DMS53 treated with DMSO at 0.1 percent for 48 hours (cell line): ENCODE measurements around the gene PGM3.

Experiments
- DNase-seq: peaks from one replicate; lab custom pipeline; 2025; ENCODE audit not compliant: unreplicated experiment; lab: John Stamatoyannopoulos, UW

PGM3 gene

DNA sequence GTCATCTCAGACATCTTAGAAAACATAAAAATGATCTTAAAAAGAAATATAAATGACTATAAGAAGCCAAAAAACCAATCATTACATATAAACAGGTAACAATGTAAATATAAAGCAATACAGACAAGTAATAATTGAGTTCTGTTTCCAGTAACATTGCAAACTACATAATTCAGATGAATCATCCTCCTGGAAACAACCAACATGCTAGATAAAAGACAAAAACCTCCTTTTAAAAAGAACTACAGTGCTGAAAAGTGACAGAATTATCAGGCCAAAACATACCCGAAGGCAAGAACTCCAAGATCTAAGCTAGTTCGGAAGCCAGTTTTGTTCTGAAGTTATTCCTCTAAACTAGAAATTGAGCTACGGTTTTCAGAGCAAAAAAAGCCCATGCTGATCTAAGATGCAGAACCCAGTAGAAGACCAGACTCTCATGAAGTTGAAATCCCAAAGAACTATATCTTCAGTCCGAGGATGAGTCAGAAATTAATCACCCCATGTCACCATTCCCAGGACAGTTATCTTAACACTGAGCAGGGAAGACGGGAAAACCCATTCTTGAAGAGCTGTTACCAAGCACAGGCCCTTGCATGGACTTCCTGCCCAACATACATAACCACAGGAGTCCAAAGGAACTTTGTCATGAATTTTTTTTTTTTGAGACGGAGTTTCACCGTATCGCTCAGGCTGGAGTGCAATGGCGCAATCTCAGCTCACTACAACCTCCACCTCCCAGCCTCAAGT lies 9.8 kb downstream of the PGM3 start:
- DNase-seq = no peak

DNA sequence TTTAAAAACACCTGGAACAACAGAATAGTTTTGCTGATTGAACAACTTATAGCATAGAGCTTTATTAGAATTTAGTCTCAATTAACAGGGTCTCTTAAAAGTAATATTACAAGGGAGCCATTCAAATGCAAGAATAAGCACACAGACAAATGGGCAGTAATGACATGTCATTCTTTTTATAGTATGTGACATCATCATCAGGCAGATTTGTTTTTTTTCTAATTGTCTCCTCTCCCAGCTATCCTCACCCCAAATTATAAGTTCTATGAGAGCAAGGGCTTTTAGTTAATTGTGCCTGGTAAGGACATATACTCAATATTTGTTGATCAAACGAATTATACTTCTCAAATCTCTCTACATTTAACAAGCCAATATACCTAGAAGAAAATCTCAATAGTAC lies 11.0 kb downstream of the PGM3 start:
- DNase-seq = no peak

DNA sequence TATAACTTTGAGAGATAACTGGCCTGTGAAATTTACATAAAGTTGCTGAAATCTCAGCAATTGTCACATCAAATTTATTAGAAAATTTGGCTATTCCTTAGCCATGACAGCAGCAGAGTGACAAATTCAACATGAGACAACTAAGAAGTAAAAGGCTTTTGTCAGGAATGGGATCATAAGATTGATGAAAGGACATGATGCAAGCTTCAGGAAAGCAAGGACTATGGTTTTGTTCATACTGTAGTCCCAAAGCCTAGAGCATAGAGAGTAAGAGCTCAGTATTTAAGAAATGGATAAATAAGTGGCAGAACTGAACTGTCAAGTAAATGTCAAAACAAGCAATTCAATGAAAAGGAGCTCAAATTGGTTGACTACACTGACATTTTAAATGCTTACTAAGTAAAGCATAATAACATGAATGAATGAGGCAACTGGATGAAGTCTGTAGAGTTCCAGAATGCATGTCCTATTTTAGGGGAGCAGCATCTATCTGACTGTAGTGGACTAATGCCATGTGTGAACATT lies 12.6 kb downstream of the PGM3 start:
- no peak for DNase-seq

DNA sequence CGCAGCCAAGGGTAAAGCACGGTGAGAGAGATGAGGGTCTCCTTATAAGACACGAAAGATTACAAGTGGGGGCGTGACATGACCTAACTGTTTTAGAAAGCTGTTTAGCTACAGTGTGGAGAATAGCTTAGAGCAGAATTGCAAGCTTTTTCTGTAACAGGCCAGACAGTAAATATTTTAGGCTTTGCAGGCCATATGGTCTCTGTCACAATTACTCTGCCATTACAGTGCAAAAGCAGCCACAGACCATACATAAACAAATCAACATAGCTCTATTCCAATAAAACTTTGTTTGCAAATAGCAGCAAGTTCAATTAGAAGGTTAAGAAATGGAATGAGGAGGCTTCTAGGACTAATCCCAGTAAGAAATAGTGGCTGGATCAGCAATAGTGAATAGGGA lies 16.8 kb downstream of the PGM3 start:
- DNase-seq = no peak

DNA sequence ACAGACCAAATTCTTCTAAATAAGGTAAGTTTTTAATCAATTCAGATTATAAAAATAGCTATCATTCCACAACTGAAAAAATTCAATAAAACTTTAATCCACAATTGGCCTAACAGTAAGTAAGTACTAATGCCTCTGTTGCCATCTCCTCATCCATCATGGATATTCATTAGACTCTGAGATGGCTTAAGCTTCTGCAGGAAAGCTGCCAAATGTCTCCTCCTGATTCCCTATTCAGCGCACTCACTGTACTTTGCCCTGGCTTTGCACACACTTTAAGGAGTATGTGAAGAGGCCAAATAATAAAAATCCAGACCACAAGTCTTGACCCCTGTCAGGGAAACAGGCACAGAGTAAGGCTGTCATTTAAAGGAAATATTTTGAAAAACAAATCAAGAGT lies 23.6 kb downstream of the PGM3 start:
- no peak for DNase-seq

DNA sequence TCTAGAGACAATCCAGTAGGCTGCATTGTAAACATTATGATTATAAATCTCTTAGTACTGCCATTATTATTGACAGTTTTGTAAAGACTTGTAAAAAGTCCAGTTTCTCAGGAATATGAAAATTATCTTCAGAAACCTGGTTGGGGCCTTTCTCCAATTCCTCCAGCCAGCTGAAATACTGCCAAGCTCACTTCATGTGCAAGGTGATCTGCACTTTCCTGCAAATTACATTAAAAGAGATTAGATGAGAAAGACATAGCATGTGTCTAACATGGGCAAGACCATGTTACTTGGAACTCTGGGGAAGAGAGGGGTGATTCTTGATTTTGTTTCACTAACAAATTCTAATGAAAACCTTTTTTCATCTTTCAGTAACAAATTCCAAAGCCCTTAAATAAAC lies 24.0 kb downstream of the PGM3 start:
- no peak for DNase-seq

DNA sequence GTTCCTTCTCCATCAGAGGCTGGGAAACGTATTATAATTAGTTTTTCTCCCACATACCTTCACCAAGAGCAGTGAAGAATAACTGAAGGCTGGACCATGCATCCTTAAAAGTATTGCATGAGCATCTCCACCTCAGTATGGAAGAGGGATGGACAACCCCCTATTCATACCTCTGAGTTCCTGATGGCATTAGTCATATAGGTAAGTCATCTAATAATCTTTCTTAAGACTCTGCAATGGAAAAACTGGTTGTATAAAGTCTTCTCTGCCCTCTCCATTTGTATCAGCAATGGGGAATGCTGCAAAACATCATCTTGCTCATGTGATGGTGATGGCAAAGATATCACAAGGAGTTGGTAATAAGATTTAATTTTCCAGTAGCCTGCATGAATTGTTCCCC lies 24.5 kb downstream of the PGM3 start:
- DNase-seq = no peak

DNA sequence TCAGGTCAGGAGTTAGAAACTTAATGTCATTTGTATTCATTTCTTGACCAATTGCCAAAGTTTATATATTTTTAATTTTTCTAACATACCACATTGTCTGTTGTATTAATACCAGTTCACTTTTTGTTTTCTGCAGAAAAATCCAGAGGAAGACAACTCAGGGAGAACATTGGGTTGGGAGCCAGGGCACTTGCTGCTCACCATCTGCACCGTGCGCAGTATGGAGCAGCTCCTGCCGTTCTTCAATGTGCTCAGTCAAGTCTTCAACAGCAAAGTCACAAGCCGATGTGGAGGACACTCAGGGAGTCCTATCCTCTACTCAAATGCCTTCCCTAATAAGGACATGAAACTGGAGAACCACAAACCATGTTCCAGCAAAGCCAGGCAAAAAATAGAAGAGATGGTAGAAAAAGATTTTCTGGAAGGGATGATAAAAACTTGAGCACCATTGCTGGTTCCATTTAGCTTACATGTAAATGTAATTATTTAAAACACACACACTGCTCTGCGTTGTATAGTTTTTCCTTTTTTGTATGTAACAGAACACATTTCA lies 25.3 kb downstream of the PGM3 start:
- no peak for DNase-seq

DNA sequence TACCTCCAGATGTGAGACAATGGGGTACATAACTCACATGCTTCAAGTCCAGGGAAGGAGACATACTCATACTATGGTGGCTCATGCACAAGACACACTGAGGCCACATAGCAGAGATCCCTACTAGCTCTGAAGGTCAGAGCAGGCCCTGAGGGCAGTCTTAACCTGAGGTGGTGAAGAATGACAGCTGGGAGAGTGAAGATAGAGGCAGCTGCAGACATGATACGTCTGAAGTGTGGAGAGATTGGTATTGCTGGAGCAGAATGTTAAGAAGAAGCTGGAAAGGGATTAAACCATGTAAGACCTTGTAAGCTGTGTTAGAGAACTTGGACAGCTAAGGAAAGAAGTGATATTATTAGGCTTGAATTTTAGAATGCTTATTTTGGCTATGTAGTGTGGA lies 32.9 kb downstream of the PGM3 start:
- no peak for DNase-seq

DNA sequence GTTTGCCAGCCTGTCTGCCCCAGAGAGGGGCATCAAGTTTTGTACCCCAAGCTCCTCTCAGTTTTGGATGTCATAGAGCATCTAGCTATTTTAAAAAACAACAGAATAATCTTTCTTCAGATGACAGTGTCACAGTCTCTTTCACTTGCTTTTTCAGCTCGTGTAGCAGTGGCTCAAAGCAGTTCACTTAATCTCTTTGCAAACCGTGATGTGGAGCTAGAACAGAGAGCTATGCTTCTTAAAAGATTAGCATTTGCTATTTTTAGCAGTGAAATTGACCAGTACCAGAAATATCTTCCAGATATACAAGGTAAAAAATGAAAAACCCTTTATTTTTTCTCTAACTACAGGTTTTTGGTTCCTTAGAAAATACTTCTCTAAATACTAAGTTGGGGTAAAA lies 37.3 kb downstream of the PGM3 start:
- DNase-seq = no peak

DNA sequence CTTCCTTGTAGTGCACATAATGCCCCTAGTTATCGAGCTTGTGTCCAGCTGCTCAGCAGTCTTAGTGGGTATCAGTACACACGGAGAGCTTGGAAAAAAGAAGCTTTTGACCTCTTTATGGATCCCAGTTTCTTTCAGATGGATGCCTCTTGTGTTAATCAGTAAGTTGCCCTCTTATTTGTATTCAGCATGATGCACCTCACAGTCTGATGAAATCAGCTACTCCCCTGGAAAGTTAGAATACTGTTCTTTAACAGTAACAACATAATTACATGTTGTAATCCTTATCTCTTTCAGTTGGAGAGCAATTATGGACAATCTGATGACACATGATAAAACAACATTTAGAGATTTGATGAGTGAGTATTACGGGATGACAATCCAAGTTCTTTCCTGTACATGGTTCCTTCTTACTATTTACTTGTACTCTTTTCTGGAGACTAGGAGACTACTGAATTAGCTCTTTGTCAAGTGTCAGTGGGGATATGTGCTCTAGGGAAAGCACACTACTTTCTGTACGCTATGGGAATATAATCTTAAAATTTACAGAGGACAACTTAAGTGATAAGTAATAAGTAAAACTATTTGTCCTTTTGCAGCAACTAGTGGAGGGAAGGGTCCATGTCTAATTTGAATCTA lies 39.1 kb downstream of the PGM3 start:
- no peak for DNase-seq

DNA sequence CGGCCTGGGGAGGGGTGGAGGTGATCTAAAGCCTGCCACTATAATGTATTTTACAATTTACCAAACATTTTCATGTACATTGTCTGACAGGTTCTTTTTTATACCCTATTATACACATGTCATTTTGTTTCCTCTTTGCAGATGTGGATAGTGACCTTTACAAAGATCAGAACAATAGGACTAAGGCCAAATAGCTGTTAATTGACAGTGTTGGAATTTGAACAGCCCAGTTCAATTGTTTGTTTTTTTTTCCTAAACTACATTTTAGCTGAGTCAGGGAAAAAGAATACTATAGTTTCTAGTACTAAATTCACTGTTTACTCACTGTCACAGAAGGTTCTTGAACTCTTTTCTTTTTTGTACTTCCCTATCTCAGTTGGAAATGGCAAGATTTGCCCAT lies 40.2 kb downstream of the PGM3 start:
- no peak for DNase-seq

DNA sequence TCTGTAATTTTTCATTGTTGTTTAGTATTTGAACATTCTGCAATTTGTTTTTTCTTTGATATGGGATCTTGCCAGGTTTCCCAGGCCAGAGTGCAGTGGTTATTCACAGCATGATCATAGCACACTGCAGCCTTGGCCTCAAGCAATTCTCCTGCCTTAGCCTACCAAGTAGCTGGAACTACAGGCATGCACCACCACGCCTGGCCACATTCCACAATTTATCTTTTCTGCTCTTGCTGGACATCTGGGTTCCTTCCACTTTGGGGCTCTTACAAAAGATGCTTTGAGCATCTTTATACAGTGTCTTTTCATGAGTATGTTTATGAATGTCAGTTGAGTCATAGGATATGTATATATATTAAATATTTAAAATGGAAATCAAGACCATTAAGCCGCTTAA lies 42.0 kb downstream of the PGM3 start:
- no peak for DNase-seq

DNA sequence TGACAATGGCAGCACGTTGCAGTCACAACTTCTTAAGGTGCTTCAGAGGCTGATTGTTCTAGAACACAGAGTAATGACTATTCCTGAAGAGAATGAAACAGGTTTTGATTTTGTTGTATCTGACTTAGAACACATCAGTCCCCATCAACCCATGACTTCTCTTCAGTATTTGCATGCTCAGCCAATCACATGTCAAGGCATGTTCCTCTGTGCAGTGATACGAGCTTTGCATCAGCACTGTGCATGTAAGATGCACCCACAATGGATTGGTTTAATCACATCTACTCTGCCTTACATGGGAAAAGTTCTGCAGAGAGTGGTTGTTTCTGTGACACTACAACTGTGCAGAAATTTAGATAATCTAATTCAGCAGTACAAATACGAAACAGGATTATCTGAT lies 54.3 kb downstream of the PGM3 start:
- no peak for DNase-seq

DNA sequence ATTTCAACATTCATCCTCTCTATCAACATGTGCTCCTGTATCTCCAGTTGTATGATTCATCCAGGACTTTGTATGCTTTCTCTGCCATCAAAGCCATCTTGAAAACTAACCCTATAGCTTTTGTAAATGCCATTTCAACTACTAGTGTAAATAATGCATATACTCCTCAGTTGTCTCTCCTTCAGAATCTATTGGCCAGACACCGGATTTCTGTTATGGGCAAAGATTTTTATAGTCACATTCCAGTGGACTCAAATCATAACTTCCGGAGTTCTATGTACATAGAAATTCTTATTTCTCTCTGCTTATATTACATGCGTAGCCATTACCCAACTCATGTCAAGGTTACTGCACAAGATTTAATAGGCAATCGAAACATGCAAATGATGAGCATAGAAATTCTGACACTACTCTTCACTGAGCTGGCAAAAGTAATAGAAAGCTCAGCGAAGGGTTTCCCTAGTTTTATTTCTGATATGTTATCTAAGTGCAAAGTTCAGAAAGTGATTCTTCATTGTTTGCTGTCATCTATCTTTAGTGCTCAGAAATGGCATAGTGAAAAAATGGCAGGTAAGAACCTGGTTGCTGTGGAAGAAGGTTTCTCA lies 54.8 kb downstream of the PGM3 start:
- DNase-seq = no peak

DNA sequence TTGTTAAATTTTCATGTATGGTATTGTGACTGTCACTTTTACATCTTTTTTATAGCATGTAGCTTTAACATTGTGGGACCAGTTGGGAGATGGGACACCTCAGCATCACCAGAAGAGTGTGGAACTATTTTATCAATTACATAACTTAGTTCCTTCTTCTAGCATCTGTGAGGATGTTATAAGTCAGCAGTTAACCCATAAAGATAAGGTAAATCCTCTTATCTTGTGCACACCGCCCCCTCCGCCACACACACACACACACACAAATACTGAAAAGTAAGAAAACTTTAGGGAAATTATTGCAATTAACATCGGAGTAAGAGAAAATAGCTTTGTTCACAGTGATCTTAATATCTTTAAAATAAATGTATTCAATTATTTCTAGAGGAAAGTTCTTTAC lies 60.9 kb downstream of the PGM3 start:
- no peak for DNase-seq

DNA sequence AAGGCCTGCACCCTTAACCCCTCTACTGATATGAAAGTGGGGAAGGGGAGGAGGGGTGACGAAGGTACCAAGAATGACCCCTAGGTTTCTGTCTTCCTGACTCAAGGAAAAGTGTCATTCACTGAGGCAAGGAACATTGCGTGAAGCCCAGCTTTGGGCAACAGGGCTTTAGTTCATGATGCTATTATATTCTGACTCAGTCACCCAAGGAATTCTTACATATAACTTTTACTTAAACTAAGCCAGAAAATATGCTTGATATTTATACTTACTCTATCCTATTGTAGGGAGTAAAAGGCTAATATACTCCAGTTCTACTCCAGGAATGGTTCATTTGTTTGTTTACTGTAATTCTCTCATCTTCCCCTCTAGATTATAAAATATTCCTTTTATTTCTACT lies 65.1 kb downstream of the PGM3 start:
- no peak for DNase-seq

DNA sequence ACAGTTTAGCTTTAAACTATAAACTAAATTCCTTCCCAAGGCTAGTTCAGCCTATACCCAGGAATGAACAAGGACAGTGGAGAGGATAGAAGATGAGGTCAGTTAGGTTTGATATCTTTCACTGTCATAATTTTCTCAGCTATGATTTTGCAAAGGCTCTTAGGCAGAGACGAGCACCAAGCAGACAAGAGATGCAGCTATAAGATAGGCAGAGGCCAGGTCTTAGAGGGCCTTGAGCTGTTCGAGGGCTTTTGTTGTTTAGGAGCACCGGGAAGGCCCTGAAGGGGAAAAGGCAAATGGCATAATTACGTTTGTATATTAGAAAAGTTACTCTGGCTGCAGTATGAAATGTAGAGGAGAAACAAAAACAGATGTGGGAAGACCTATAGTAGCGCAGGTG lies 65.8 kb downstream of the PGM3 start:
- DNase-seq = no peak

DNA sequence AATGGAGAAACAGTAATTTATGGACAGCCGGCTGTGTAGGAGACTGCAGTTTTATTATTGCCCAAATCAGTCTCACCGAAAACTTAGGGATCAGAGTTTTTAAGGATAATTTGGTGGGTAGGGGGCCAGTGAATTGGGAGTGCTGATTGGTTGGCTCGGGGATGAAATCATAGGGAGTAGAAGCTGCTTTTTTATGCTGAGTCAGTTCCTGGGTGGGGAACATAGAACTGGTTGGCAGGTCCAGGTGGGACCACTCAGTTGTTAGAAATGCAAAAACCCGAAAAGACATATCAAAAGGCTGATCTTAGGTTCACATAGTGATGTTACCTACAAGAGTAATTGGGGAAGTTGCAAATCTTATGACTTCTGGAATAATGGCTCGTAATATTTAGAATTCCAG lies 66.3 kb downstream of the PGM3 start:
- no peak for DNase-seq

DNA sequence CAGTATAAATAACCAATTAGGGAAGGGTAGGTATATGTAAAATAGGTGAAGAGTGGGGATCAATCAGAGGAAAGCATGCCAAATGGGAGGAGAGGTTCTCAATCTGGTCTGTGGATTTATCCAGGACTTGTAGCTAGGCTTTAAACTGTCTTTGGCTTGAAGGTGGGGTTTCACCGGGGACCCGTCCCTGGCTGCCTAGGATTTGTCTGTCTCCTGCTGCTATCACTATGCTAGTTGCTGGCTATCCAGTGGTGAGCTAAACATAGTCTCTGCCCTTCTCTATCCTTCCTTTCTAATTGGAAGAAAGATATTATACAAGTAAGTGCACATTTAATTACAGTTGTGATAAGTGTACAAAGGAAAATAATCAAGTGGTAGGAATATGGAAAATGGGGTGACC lies 66.8 kb downstream of the PGM3 start:
- no peak for DNase-seq

DNA sequence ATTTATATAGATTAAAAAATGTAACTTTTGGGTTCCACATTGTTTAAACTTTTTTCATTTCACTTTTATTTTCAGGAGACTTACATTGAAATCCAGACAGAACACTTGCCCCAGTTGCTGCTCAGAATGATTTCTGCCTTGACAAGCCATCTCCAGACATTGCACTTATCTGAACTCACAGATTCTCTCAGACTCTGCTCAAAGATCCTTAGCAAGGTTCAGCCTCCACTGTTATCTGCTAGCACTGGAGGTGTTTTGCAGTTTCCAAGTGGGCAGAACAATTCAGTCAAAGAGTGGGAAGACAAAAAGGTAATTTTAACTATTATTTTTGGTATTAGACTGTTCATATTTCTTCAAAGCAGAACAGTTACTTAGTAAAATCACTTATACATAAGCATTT lies 67.6 kb downstream of the PGM3 start:
- no peak for DNase-seq

DNA sequence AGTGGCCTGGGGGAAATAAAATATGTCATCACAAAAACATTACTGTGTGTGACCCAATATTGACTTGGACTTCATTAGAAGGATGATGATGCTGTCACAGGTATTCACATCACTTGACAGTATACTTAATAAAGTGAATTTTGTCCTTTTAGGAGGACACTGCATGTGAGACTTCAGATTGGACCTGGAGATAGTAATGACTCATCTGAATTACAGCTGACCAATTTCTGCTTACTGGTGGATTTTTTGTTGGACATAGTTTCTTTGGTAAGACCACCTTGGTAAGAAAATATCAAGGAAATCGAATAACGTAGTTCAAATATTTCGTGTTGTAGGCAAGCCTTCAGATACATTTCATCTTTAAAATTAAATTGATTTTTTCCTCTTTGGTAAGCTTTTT lies 68.5 kb downstream of the PGM3 start:
- no peak for DNase-seq
